ENCODE data around the gene DNAH10.

The DNAH10 gene

DNA sequence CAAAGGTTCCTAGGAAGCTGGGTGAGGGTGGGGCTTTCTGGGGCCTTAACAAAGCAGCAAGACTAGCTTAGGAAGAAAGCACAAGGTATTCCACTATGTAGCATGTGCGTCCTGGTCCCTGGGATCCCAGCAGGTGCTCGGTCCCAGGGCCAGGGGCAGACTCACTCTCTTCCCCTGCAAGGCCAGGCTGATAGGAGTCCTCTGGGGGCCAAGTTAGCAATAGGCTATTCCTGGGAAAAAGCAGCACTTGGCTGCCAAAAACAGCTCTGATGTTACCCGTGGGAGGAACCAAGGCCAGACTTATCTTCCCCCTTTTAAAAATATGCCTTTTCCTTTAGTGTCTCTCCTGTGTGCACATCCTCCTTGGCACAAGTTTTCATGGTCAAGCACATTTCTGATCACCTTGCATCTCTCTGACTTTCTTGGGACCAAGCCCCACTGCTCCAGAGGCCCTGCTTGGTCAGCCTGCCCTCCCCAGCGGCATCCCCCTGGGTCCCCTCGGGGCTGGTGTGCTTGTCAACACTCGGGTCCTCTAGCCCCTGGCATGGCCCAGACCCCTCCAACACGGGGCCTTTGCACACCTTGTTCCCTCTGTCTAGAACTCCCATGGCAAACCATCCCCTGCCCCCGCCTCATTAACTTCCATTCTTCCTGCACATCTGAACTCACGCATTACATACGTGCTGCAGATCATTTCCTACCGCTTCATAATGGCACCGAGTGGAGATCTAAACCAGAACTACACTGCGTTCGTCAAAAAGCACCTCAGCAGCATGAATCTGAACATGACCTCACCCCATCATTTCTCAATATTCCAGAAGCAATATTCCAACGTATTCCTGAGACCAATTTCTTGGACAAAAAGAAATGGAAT lies 188.6 kb downstream of the DNAH10 start:
- DNase-seq, result no peak

GRCh38 chr12:123951467-123951866 lies 189.4 kb downstream of the DNAH10 start:
- DNase-seq, result no peak

DNA sequence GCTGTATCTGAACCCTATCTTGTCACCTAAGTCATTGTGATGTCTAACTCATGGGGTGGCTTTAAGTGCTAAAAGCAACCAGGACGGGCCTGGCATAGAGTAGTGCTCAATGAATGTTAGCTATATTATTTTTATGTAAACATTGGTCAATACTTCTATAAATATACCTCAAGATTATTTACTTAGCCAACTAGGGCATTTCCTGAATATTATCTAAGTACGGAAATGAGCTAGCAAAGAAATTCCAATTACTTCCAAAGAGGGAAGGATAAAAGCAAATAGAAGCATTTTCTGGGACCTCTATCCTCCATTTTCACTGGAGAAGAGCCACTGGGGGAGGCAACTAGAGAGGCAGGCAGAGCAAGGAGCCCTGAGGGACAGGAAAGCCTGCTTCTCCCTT lies 189.9 kb downstream of the DNAH10 start:
- no peak for DNase-seq

GRCh38 chr12:123954647-123955350 lies 192.7 kb downstream of the DNAH10 start:
- DNase-seq, result no peak

DNA sequence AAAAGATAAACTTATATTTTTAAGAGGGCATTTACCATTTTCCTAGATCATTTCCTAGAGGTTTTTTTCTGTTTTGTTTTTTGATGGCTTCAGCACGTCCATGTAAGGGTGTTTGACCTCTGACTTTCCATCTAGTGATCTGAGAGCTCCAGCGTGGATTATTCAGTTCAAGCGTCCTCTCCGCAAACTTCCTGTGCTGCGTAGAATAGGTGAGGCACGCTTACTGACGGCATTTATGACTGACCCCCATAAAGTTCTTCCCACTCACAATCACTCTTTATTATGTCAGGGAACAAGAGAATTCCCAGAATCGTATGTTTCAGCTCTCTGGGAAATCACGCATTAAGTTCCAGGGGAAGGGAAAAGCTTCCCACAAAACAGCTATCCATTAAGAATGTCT lies 194.1 kb downstream of the DNAH10 start:
- no peak for DNase-seq

- DNase-seq, result no peak
These were observed 195.1 kb downstream of the DNAH10 start for GRCh38 chr12:123957196-123957595.

DNA sequence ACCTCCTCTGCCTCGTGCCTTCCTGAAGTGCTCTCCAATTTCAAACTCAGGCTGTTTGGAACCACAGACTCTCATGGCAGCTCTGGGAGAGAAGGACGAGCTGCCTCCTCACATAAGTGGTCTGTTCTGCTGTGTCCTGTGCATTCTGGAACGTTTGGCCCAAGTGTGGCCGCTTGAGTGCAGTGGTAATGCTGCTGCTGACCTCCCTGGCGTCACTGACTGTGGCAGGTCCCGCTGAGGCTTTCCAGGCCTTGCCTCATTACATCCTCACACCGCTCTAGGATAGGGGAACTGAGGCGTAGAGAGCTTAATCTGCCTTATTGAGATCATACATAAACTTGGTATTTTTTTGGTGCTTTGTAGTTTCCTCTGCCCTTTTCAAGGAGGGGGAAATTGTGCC lies 196.4 kb downstream of the DNAH10 start:
- no peak for DNase-seq

DNA sequence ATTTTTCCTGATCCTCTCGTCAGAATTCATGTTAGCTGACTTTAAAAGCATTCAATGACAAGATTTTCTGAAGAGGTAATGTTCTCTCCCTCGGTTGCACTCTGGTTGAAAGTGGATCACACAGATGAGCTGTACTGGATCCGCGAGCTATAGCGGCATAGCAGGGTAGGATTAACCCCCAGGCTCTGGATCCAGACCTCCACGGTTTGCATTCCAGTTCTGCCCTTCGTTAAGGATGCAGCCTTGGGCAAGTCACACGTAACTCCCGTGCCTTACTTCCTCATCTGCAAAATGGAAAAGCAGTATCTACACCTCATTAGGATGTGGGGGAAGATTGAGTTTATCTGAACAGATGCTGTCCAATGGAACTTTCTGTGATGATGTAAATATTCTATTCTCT lies 196.8 kb downstream of the DNAH10 start:
- DNase-seq, result no peak

GRCh38 chr12:123960029-123960735 lies 198.1 kb downstream of the DNAH10 start:
- DNase-seq, result no peak

DNA sequence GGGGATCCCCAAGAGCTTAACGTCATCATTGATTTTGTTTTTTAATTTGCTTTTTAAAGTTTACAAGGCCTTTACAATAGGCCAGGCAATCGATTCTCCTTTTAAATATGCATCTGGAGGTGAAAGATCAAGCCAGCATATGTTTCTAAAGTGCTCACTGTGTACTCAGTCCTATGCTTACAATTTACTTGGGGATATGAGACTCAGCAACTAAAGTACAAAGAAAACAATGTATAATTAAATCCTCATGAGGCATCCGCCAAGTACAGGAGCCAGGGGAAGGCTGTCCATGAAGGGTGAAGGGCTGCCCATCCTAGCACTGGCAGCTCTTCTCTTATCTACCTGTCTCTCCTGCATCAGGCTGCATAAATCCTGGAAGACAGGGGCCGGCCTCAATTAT lies 198.8 kb downstream of the DNAH10 start:
- no peak for DNase-seq

DNA sequence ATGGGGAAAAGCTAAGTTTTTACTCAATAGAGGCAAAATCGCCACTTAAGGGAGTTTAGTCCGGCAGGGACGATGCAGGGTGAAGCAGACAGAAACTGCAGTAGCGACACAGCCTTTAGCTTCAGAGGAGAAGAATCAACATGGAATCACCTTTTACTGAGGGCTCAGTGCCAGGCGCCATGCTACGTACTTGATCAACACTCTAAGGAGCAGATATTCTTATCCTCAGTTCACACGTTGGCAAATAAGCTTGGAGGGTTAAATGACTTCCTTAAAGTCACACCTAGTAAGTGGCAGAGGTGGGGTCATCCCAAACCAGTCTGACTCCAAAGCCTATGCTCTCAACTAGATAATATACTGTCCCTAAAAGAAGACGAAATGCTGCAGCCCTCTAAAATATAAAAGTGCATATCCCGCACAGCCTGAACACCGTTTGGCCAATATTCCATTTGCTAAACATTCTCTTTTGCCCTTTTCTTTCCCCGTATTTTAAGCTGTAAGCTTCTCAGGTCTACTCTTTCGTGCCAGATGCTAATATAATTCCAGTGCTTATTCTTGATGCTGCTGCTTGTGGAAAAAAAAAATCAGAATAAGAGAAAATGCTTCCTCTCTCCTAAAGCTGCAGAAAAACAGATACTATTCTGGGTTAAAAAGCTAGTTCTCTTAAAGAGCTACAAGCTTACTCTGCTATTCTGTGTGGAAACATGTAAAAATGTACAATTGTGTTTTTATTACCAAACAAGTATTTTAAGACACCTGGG lies 199.7 kb downstream of the DNAH10 start:
- no peak for DNase-seq

DNA sequence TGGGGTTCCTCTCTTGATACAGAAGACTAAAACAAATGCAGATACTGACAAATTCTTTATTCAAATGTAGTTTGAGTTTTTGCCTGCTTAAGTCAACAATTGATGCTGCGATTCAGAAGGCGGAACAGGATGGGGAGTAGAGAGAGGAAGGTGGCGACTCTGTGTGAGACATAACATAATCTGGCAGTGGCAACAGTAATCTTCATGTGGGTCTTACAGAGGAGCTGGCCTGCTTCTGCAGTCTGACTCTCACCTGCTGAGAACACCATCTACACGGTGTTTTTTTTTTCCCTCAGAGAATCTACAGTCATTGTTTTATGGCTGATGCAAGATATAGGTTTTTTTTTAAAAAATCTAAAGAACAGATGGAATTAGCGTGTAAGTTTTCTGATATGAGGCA lies 200.4 kb downstream of the DNAH10 start:
- DNase-seq, result no peak

GRCh38 chr12:123963821-123964220 lies 201.7 kb downstream of the DNAH10 start:
- DNase-seq, result no peak

DNA sequence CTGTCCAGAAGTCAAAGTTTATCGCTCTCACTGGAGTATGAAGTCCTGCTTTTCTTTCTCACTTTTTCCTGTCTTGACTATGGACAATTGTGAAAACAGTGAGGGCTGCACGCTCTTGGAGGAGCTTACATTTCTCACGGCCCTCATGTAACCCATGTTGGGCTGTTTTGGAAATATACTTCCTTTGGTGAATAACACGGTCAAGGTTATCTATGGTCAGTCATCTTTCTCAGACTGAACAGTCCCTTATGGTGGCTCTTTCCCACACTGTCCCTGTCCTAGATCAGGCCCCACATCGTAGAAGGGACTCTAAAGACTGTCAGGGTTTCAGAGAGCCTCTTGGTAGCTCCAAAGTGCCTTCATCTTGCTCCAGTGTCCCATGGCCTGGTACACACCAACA lies 203.3 kb downstream of the DNAH10 start:
- DNase-seq, result no peak

DNA sequence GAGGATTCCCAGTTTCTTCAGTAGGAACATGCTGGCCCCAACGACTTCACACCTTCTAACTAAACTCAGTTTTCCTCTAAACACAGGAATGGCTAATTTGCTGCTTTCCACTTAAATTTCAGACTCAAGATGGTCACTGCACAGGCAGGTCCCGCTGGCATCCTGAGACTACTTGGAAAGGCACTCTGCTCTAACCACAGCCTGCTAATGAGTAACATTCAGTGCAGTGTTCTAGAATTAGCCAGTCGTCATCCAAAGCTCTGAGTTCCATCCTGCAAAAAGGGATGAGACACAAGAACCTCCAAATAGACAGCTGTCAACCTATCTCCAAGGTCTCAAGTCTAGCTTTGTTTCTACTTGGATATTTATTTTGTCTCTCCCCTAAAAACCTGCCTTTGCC lies 204.5 kb downstream of the DNAH10 start:
- DNase-seq, result no peak

DNA sequence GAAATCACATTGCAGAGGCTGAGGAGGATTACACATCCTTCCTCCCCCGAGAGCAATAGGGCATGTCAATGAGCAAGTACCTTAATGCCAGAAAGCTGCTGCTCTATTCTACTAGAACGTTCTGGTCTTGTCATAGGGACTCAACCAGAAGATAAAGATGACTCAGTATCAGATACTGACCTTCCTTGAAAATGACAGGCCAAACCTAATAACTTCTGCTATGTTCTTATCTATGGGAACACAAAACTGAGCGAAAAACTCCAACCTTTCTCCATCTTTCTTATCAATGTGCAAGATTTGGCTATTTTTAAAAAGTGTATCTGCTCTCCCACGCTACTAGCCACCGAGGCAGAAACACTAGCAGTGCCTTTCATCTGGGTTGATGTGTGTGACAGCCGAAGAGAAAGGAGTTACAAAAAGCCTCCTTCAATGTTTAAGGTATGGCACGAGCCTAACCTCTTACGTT lies 205.1 kb downstream of the DNAH10 start:
- DNase-seq, result no peak

GRCh38 chr12:123971449-123971769 lies 209.3 kb downstream of the DNAH10 start:
- no peak for DNase-seq

GRCh38 chr12:123971770-123972456 lies 209.8 kb downstream of the DNAH10 start:
- peak; percentile 22 for DNase-seq

- peak; percentile 96 for DNase-seq
These were observed 210.6 kb downstream of the DNAH10 start, which contains the start of the genes CCDC92 and ZNF664 for GRCh38 chr12:123972457-123973401. Gene CCDC92, minus strand, starts transcription at chr12:123972831. Its CDS starts 28,526 bp downstream, at chr12:123944305. Gene ZNF664, plus strand, starts transcription at chr12:123973215. Its CDS starts 38,930 bp downstream, at chr12:124012145.

DNA sequence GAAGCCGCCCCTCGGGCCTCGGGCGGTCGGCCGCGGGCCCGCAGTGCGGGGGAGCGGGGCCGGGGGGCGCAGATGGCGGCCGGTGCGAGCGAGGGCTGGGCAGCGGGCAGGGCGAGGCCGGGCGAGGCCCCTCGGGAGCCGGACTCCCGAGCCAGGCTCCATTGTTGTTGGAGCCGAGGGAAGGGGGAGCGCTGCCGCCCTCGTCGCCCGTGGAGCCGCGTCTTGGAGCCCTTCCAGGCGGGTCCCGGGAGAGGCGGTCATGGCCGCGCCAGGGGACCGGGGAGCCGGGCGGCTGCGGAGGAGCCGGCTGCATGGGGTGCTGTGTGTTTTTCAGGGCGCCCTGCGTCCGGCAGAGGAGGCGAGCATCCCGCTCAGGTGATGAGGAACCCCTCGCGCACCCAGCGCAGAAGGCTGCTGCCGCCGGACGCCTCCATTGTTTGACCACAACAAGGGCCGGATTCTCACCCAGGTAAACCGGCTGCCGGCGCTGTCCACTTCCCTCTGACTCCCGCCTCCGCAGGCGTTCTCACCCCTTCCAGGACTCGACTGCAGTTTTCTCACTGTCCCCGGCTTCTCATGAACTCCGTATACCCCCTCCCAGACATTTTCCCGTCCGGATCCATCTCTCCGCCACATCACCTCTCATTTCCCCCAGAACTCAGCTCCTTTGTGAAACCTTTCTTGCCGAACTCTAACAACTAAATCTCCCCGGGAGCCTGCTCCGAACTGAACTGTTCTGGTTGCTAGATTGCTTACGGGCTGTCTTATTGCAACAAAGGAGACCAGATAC lies 211.6 kb downstream of the DNAH10 start:
- peak; percentile 21 for DNase-seq

All from stimulated activated CD4-positive, alpha-beta T cell treated with anti-CD3 and anti-CD28 coated beads, Interleukin-4, amount 100 ng/mL, for 1 hour (primary cell).